Measurements from ENCODE around the gene ADIRF.

GRCh38 chr10:86970162-86970981 is 2.1 kb downstream of the ADIRF start:
- TF ChIP-seq CTCF (conservative IDR thresholded peaks at IDR 0.05) (no peak), ZFX (IDR thresholded peaks at IDR 0.05) (no peak)
